Peyer's patch (tissue), 4 donors: ENCODE data around the gene LIMCH1.

Source experiments
- CTCF ChIP-seq, 6 experiments: fragments of 450-650 bp in 4 of 6; fragments of 200-600 bp in 2 of 6; sonication (generic) in 1 of 6; IDR thresholded peaks; one replicate each; pipeline ENCODE4 v1.5.1; 2017 to 2019; ENCODE audit warnings: antibody characterized with exemption in 6 of 6, mild to moderate bottlenecking in 3 of 6, moderate library complexity in 1 of 6
- POLR2A ChIP-seq, 2 donors: fragments of 450-650 bp; IDR thresholded peaks; one replicate each; pipeline ENCODE4 v1.5.1; 2017; ENCODE audit warnings: antibody characterized with exemption in 2 of 2, mild to moderate bottlenecking in 2 of 2, moderate library complexity in 2 of 2

DNA sequence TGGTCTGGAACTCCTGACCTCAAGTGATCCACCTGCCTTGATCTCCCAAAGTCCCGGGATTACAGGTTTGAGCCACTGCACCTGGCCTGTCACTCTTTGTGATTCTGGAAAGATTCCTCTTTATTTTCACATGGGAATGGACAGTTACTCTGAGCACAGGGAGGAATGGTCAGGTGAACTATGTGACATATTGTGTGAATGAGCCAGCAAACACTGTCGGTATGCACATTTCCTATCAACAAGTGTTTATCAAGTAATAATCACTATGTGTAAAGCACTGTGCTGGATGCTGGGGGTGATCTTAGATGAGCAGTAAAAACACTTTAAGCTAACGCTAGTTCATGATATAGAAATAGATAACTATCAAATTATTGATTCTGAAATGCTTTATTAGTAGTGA, 97.5 kb downstream of the LIMCH1 start:
- TF ChIP-seq CTCF (IDR thresholded peaks at IDR 0.05) (no peak), POLR2A (IDR thresholded peaks at IDR 0.05) (no peak)
